NK-92 (cell line): Measurements from ENCODE around the gene TNFRSF13B.
"Not testable (repeated sequence)": the region's sequence is repeated elsewhere in the genome, so short reads cannot be mapped to it uniquely, and the experiment has no call there.

Experiments used
- DNase-seq: peaks from one replicate; lab custom pipeline; 2025; ENCODE audit not compliant: unreplicated experiment; lab: John Stamatoyannopoulos, UW

Gene TNFRSF13B

DNA sequence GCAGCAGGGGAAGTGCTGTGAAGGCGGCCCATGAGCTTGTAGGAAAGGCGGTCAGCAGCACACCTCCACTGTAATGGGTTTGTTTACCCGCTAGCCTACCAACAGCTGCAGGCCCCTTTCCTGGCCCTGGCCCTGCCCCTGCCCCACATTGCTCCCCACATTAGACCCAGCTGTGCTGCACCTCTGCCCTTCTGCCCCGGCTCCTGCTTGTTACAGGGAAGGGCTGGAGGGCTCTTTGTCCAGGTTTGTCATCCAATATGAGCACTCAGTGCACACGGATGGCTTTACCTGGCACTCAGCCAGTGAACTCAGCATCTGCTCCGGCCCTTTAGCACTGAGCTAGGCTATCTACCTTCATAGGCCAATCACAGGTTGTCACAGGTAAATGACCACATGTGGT lies 36.0 kb upstream of the TNFRSF13B start:
- not testable (repeated sequence) for DNase-seq

DNA sequence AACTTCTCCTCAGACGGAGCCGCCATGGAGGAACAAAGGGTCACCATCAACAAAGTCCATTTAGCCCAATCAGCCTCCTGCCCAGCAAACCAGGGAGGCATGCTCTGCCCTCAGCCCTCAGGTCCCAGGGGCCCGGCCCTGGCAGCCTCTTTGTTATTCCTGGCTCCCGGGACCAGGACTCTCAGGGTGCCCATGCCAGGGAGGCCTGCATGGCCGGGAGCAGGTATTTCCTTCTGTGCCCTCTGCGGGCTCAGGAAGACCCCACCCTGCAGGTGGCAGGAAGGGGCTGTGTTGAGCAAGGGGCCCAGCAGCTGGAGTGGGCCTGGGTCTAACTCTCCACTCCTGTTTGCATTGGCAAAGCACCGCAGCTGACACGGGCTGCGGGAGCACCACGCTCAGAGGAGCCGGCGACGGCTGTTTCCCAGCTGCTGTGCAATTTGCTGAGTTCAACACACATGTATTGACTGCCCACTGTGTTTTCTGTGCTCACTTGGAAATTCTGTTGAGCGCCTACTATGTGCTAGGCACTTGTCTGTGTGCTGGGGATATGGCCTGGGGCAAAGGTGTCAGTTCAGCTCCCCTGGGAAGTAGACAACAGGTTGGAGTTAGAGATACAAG lies 33.2 kb upstream of the TNFRSF13B start:
- not testable (repeated sequence) for DNase-seq

GRCh38 chr17:17004251-17004996 lies 32.5 kb upstream of the TNFRSF13B start:
- no peak for DNase-seq

- not testable (repeated sequence) for DNase-seq
Measured at GRCh38 chr17:17002731-17003715, 31.1 kb upstream of the TNFRSF13B start.

- DNase-seq: no peak
Measured at GRCh38 chr17:17001874-17002520, 30.1 kb upstream of the TNFRSF13B start.

GRCh38 chr17:17001076-17001777 lies 29.3 kb upstream of the TNFRSF13B start:
- no peak for DNase-seq

- no peak for DNase-seq
Measured at GRCh38 chr17:16999931-17000625, 28.2 kb upstream of the TNFRSF13B start.

- no peak for DNase-seq
Measured at GRCh38 chr17:16997514-16998429, 25.9 kb upstream of the TNFRSF13B start.

- not testable (repeated sequence) for DNase-seq
Measured at GRCh38 chr17:16996726-16997125, 24.8 kb upstream of the TNFRSF13B start.

DNA sequence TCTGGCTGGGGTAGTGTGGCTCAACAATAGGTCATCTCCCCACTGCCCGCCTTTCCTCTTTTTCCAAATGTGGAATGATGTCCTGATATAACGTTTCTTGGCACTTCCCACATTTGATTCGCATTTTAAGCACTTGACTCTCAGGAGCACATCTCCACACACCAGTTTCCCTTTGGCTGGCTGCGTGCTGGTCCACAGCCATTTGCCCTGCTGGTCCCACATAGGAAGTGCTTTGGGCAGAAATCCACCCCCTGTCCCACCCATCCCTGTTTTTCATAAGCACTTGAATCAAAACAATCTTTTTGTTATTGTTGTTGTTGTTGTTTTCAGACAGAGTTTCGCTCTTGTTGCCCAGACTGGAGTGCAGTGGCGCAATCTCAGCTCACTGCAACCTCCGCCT lies 24.0 kb upstream of the TNFRSF13B start:
- DNase-seq: no peak

- no peak for DNase-seq
Measured at GRCh38 chr17:16994631-16995030, 22.7 kb upstream of the TNFRSF13B start.

DNA sequence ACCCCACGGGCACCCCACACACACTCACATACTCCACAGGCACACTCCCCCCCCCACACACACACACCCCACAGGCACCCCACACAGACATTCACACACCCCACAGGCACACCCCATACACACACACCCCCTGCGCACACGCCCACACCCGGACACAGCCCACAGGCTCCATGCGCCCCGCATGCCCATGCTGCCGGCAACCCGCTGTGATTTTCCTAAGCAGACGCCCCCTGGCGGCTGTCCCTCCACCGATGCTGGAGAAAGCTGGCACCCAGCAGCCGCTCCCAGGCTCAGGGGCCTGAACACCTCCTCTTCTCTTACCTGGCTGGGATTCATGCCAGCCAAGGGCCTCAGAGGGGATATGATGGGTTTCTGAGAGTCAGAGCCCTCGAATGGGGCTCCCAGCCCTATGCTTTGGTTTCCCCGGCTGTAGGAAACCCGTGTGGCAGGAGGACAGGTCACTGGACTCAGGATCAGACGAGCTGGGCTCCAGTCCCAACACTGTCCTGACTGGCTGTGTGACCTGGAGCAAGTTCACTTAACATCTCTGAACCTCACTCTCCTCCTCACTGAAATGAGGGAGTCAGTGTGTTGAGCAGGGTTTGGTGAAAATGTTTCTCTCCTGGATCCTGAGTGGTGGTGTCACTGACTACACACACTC lies 19.6 kb upstream of the TNFRSF13B start:
- DNase-seq: no peak

- DNase-seq: no peak
Measured at GRCh38 chr17:16989953-16990860, 18.3 kb upstream of the TNFRSF13B start.

- no peak for DNase-seq
Measured at GRCh38 chr17:16989230-16989952, 17.5 kb upstream of the TNFRSF13B start.

DNA sequence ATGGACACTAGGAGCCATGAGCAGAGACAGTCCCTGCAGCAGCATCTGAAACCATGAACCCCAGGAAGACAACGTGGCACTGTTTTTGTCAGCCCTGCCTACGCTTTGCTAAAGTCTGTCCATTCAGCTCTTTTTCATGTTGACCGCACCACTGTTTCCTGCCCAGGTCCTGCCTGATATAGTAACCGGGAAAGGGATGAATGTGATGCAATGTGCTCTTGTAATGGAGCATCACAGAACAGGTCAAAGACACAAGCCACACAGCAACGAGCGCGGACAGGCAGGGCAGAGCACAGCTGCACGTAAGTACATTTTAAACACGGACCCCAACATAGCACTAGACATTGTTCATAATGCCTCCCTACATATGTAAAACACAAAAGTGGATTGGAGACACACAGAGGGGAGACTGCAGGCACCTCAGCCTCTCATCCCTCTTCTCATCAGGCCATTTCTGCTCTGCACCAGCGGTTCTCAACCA lies 16.9 kb upstream of the TNFRSF13B start:
- DNase-seq: no peak

DNA sequence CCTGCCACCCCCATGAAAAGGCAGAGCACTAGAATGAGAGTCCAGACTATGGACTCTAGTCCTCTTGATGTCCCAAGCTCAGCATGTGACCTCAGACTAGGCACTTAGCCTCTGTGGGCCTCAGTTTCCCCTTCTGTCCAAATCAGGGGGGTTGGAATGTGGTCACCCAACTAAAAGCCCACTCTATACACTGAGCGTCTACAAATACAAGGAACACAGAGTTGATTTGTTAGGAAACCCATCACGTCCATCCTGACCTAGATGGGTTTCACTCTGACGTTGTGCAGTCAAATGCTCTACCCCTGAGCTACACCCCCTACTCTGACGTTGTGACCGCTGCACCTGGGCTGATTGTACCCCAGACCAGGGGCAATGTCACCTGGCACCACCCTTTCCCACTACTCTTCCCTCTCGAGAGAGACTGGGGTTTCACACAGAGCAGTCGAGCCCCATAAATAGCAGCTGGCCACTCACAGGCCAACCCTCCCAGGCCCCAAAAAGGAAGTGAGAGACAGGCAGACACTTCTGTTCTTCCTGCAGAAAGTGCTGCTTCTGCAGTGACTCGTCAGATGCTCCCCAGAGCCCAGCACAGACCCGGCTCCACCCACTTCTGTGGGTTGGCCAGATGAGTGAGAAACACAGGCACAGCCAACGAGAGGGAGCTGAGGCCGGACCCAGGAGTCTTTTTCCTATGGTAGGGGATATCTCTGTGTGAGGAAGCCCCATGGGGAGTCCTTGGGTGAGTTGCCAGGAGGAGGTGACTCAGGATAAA lies 16.1 kb upstream of the TNFRSF13B start:
- no peak for DNase-seq
